SK-N-SH (cell line): ENCODE measurements around the gene HLA-DQA1. TPM values are rescaled to one million over a fixed set of nuclear protein-coding genes. Genes with fewer than 3 reads are reported as not detected.

Experiments used
- CTCF ChIA-PET: fragments of 300-600, 350-600 bp; formaldehyde crosslinking; extraction: SDS; loops from one replicate; lab custom pipeline; 2021; lab: Yijun Ruan, JAX
- POLR2A ChIA-PET: fragments of 350-600 bp; sonication (Branson Sonifier 250); formaldehyde crosslinking; extraction: SDS; loops from one replicate; lab custom pipeline; 2020; ENCODE audit warnings: antibody characterized with exemption, inconsistent platforms; lab: Yijun Ruan, JAX
- DNase-seq: peaks from one replicate; pipeline ENCODE4 v3.0.0; 2012
- H2AFZ ChIP-seq: fragments of 200-600 bp; sonication (generic); 2 replicates; pipeline ENCODE4 v1.8.1; 2016; ENCODE audit warnings: antibody characterized with exemption, mild to moderate bottlenecking, low read depth
- H3F3A ChIP-seq: fragments of 200-600 bp; sonication (generic); replicated peaks from 2 replicates; pipeline ENCODE3; 2016; ENCODE audit warnings: antibody characterized with exemption, mild to moderate bottlenecking; ENCODE audit not compliant: insufficient read depth
- H3K27ac ChIP-seq, 2 experiments: fragments of 200-500 bp in 1 of 2; fragments of 200-600 bp in 1 of 2; sonication (Bioruptor generic) in 1 of 2; sonication (generic), shearing (Covaris generic) in 1 of 2; 2 replicates each; pipeline versions ENCODE4 v1.5.1 to v1.6.1; 2014 to 2016; ENCODE audit warnings: low read depth in 2 of 2, inconsistent platforms in 1 of 2, low read length in 1 of 2, mild to moderate bottlenecking in 1 of 2, mixed read lengths in 1 of 2
- H3K27me3 ChIP-seq: fragments of 200-600 bp; sonication (generic), shearing (Covaris generic); 2 replicates; pipeline ENCODE4 v1.6.1; 2016; ENCODE audit warnings: mixed run types; ENCODE audit not compliant: insufficient read depth
- H3K36me3 ChIP-seq, 2 experiments: fragments of 200-500 bp in 1 of 2; fragments of 200-600 bp in 1 of 2; sonication (Bioruptor generic) in 1 of 2; sonication (generic) in 1 of 2; replicated peaks in 1 of 2; 2 replicates each; pipeline versions ENCODE3 to v1.5.1; 2014 to 2016; ENCODE audit warnings: low read length in 1 of 2, mild to moderate bottlenecking in 1 of 2; ENCODE audit not compliant: insufficient read depth in 2 of 2, control insufficient read depth in 1 of 2
- H3K4me1 ChIP-seq, 2 experiments: fragments of 200-500 bp in 1 of 2; fragments of 200-600 bp in 1 of 2; sonication (Bioruptor generic) in 1 of 2; sonication (generic), shearing (Covaris generic) in 1 of 2; 2 replicates each; pipeline versions ENCODE4 v1.5.1 to v1.6.1; 2014 to 2016; ENCODE audit warnings: low read depth in 1 of 2, low read length in 1 of 2, mixed run types in 1 of 2; ENCODE audit not compliant: insufficient read depth in 2 of 2, control insufficient read depth in 1 of 2
- H3K4me2 ChIP-seq: fragments of 200-600 bp; sonication (generic), shearing (Covaris generic); 2 replicates; pipeline ENCODE4 v1.6.1; 2017; ENCODE audit warnings: mixed run types
- H3K4me3 ChIP-seq, 2 experiments: fragments of 200-500 bp in 1 of 2; fragments of 200-600 bp in 1 of 2; sonication (Bioruptor generic) in 1 of 2; sonication (generic), shearing (Covaris generic) in 1 of 2; 2 replicates each; pipeline versions ENCODE4 v1.5.1 to v1.8.1; 2014 to 2016; ENCODE audit warnings: low read depth in 2 of 2, inconsistent platforms in 1 of 2, low read length in 1 of 2, mild to moderate bottlenecking in 1 of 2, mixed read lengths in 1 of 2, moderate library complexity in 1 of 2
- H3K79me2 ChIP-seq: fragments of 200-600 bp; sonication (generic); 2 replicates; pipeline ENCODE4 v1.8.1; 2017; ENCODE audit warnings: mild to moderate bottlenecking; ENCODE audit not compliant: insufficient read depth
- H3K9ac ChIP-seq: fragments of 200-600 bp; sonication (generic); 2 replicates; pipeline ENCODE4 v1.6.1; 2017; ENCODE audit warnings: mixed run types
- H3K9me2 ChIP-seq: fragments of 200-600 bp; sonication (generic); 2 replicates; pipeline ENCODE4 v1.6.1; 2017; ENCODE audit warnings: mixed run types
- H3K9me3 ChIP-seq: fragments of 200-600 bp; sonication (generic); 2 replicates; pipeline ENCODE4 v1.6.1; 2017; ENCODE audit warnings: mixed run types, mild to moderate bottlenecking, moderate library complexity
- H4K20me1 ChIP-seq: fragments of 200-600 bp; sonication (generic); 2 replicates; pipeline ENCODE4 v1.6.1; 2017; ENCODE audit warnings: mild to moderate bottlenecking, mixed run types; ENCODE audit not compliant: insufficient read depth
- ELF1 ChIP-seq: IDR thresholded peaks from 2 replicates; pipeline ENCODE4 v1.4.0; 2012
- EP300 ChIP-seq, 2 experiments: IDR thresholded peaks; 2 replicates each; pipeline versions ENCODE4 v1.4.0 to v1.6.1; 2012; ENCODE audit warnings: borderline replicate concordance in 1 of 2, low read depth in 1 of 2, low read length in 1 of 2
- FOXM1 ChIP-seq: IDR thresholded peaks from 2 replicates; pipeline ENCODE4 v1.4.0; 2012; ENCODE audit warnings: low read depth, mild to moderate bottlenecking
- GABPA ChIP-seq: IDR thresholded peaks from 2 replicates; pipeline ENCODE4 v1.4.0; 2012; ENCODE audit warnings: low read depth, mild to moderate bottlenecking
- IRF3 ChIP-seq: fragments of 150-350 bp; IDR thresholded peaks from 2 replicates; pipeline ENCODE4 v1.6.1; 2016; ENCODE audit warnings: mild to moderate bottlenecking, low read depth, low read length
- JUND ChIP-seq: IDR thresholded peaks from 2 replicates; pipeline ENCODE4 v1.4.0; 2012
- MAX ChIP-seq: IDR thresholded peaks from 2 replicates; pipeline ENCODE4 v1.4.0; 2012; ENCODE audit warnings: low read depth
- MEF2A ChIP-seq: IDR thresholded peaks from 2 replicates; pipeline ENCODE4 v1.4.0; 2012; ENCODE audit warnings: low read depth, borderline replicate concordance
- MXI1 ChIP-seq: IDR thresholded peaks from 2 replicates; pipeline ENCODE4 v1.6.1; 2012; ENCODE audit warnings: mild to moderate bottlenecking, low read depth, low read length, improper control_type of control experiment
- NFIC ChIP-seq: IDR thresholded peaks from 2 replicates; pipeline ENCODE4 v1.4.0; 2012; ENCODE audit warnings: borderline replicate concordance
- NRF1 ChIP-seq: IDR thresholded peaks from 2 replicates; pipeline ENCODE4 v1.6.1; 2012; ENCODE audit warnings: low read depth, mild to moderate bottlenecking, low read length
- RAD21 ChIP-seq: IDR thresholded peaks from 2 replicates; pipeline ENCODE4 v1.6.1; 2012; ENCODE audit warnings: mild to moderate bottlenecking, low read length
- REST ChIP-seq: IDR thresholded peaks from 2 replicates; pipeline ENCODE4 v1.6.1; 2012; ENCODE audit warnings: mild to moderate bottlenecking, low read depth, low read length, moderate library complexity
- RXRA ChIP-seq: IDR thresholded peaks from 2 replicates; pipeline ENCODE4 v1.4.0; 2012; ENCODE audit warnings: low read depth, mild to moderate bottlenecking, borderline replicate concordance
- SIN3A ChIP-seq: IDR thresholded peaks from 2 replicates; pipeline ENCODE4 v1.6.1; 2012; ENCODE audit warnings: low read depth, mild to moderate bottlenecking, low read length, moderate library complexity, borderline replicate concordance
- SMC3 ChIP-seq: IDR thresholded peaks from 2 replicates; pipeline ENCODE4 v1.6.1; 2012; ENCODE audit warnings: low read depth, low read length, improper control_type of control experiment
- TCF12 ChIP-seq: IDR thresholded peaks from 2 replicates; pipeline ENCODE4 v1.4.0; 2012
- USF2 ChIP-seq: fragments of 150-350 bp; IDR thresholded peaks from 2 replicates; pipeline ENCODE4 v1.6.1; 2017; ENCODE audit warnings: antibody characterized with exemption, low read length, low read depth, borderline replicate concordance
- YY1 ChIP-seq: IDR thresholded peaks from 2 replicates; pipeline ENCODE4 v1.4.0; 2012; ENCODE audit warnings: low read depth, mild to moderate bottlenecking
- ZBTB33 ChIP-seq: IDR thresholded peaks from 2 replicates; pipeline ENCODE4 v1.4.0; 2012; ENCODE audit warnings: low read depth, borderline replicate concordance
- WGBS: methylation state at CpG from one replicate; pipeline ENCODE4 v1.1.6; 2017; ENCODE audit warnings: low lambda C conversion rate; 5-methylcytosine and 5-hydroxymethylcytosine counted together
- polyA plus RNA-seq, 3 experiments: library from polyadenylated mRNA; depleted of rRNA; stranded (reverse); fragments of >200 nt; gene quantifications; 2 replicates each; pipeline ENCODE4 v1.2.3, GENCODE V29; 2012

HLA-DQA1 gene
- polyA plus RNA-seq, 1 of the 3 experiments (the other 2 are of a cell fraction), result not detected

GRCh38 chr6:32664354-32664753, 27.1 kb downstream of the HLA-DQA1 start (continued):
- TF ChIP-seq REST (no peak), ZBTB33 (no peak), YY1 (no peak), RXRA (no peak)

- Histone ChIP-seq H3K4me3 (no peak overlapping the region), H4K20me1 (no peaks in the 10 kb centered on the region), H3K27ac (no peak overlapping the region), H3K9me2 (no peaks in the 10 kb centered on the region), H3K9me3 (no peaks in the 10 kb centered on the region), H3K4me1 (no peaks in the 10 kb centered on the region), H3K9ac (no peak overlapping the region), H3K79me2 (no peaks in the 10 kb centered on the region), H3K27me3 (no peaks in the 10 kb centered on the region; the same call in 1 of the 2 replicates), H2AFZ (no peak overlapping the region), H3K36me3 (no peaks in the 10 kb centered on the region), H3K4me2 (no peak overlapping the region), H3F3A (no peaks in the 10 kb centered on the region)
- POLR2A ChIA-PET, result no interaction called here
- CTCF ChIA-PET, result no interaction called here
- DNase-seq, result no peak
- 2% methylated on average over 10 of the region's 47 CpGs for WGBS
- TF ChIP-seq MEF2A (no peak), GABPA (no peak), MXI1 (no peak), NFIC (no peak), FOXM1 (no peak), USF2 (no peak), TCF12 (no peak), ELF1 (no peak), RAD21 (no peak), NRF1 (no peak), ZBTB33 (no peak), SMC3 (no peak), IRF3 (no peak), JUND (no peak), EP300 (IDR thresholded peaks at IDR 0.05; ENCODE audit: borderline replicate concordance in 1 of 2, low read depth in 1 of 2, low read length in 1 of 2) (no peak), MAX (no peak), SIN3A (no peak)
Measured at GRCh38 chr6:32664827-32665362, 27.7 kb downstream of the HLA-DQA1 start.
